Endometrium (tissue), 2 donors: ENCODE measurements around the gene FMN2.
"Not testable (repeated sequence)": the region's sequence is repeated elsewhere in the genome, so short reads cannot be mapped to it uniquely, and the experiment has no call there.

Experiments used
- FAIRE-seq: peaks from 2 replicates; lab custom pipeline; 2012; peaks lifted over from hg19 to GRCh38; lab: Jason Lieb, UNC
- donor health status: control.
- donor health status: control.

FMN2 gene

DNA sequence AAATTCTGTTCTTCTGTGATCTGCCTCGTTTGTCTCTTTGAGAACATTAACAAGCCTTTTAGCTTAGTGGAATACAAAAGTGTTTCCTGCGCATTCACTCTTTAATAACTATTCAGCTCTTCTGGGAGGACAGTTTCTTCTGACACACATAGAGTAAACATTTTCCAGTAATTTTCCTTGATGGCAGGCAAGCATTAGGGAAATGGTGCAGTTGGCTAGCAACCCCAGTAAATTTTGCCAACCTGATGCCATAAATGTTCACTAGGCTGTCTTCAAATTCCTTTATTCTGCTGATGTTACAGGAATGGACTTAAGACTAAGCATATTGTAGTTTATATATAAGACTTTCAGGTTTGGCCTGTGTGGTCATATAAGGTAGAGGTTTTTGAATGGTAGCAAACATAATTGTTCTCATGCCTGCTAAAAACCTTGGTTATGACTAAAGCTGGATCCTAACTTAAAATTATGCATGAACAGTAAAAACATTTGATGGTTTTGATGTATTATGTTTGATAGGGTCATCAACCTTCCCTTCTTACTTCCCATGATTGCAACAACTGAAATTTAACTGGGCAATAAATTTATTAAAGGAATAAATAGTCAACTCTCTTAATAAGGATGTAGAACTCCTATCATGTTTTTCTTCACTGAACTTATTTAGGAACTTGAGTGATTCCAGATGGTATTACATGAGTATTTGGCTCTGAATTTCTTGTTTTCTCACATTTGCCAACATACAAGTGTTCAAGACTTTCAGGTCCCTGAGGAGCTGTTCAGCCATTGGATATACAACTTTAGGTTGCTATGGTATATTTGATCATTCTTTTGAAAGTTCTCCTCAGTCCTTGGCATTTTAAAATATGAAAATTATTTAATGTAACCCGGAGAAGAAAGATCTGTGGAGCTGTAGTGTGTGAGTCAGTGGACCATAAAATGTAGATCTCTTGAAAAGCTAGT, 223.4 kb downstream of the FMN2 start:
- peak; percentile 79 for FAIRE-seq

DNA sequence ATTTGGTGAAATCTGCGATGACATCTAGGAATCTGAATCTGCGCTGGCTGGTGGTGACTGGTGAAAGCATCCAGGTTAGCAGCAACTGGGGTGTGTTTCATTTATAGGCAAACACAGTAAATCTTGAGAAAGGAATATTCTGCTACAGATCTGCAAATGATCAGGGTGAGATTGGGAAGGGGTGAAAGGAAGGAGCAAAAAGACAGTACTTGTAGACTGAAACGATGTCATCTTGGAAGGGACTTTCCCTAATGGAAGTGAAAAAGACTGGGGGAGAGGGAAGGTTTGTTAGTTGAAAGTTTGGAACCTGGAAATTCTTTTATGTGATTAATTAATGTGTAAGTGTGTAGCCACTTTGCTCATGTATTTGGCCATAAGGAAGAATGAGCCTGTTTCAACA, 228.3 kb downstream of the FMN2 start:
- FAIRE-seq = no peak

DNA sequence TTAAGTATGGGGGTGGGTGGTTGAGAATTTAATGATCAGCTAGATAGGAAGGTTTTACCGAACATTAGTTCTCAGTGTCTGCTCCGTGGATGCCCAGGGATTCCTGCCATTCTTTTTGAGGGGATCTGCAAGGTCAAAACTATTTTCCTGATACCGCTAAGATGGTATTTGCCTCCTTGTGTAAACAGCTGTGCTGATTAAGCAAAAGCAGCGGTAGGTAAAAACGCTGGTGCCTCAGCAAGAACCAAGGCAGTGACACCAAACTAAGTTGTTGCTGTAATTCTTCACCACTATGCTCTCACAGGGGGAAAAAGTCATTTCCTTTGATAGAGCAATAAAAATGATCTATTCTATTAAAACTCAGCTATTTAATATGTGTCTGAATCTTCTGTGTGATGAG, 229.0 kb downstream of the FMN2 start:
- FAIRE-seq = no peak

DNA sequence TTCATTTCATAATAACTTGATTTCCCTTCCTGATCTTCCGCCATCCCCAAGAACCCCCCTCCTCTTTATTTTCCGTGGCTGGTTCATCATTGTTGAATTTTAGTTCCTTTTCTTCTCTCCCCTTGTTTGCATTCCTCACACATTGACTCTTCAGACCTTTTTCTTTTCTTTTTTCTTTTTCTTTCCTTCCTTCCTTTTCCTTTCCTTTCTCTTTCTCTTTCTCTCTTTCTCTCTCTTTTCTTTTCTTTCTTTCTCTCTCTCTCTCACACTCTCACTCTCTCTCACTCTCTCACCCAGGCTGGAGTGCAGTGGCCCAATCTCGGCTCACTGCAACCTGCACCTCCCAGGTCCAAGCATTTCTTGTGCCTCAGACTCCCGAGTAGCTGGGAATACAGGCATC, 231.3 kb downstream of the FMN2 start:
- FAIRE-seq = no peak

DNA sequence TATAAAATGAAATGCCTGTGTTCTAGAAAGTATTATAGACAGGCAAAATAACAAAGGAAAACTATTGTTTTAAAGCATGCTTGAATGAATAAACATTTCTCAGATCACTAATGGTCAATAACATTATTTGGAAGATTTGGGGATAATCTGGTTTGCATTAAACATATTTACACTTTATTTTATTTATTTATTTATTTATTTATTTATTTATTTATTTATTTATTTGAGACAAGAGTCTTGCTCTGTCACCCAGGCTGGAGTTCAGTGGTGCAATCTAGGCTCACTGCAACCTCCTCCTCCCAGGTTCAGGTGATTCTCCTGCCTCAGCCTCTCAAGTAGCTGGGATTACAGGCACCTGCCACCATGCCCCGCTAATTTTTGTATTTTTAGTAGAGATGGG, 236.7 kb downstream of the FMN2 start:
- not testable (repeated sequence) for FAIRE-seq

DNA sequence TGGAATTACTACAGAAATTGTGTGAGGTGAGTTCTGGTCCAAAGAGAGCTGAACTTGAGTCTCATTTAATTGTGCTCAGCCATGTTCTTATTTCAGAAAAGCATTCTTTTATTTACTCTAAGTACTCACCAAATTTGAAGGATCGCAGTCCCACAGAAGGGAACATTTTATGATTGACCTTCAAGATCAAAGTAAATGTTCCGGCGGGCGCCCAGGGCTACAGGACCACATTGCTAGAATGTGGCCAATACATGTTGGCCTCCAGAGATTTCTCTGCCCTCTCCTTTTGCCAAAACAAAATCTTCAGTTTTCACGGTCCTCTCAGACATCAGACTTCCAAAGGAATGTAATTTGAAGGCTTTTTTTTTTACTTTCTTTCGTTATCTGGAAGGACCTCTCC, 237.8 kb downstream of the FMN2 start:
- peak; percentile 46 for FAIRE-seq

DNA sequence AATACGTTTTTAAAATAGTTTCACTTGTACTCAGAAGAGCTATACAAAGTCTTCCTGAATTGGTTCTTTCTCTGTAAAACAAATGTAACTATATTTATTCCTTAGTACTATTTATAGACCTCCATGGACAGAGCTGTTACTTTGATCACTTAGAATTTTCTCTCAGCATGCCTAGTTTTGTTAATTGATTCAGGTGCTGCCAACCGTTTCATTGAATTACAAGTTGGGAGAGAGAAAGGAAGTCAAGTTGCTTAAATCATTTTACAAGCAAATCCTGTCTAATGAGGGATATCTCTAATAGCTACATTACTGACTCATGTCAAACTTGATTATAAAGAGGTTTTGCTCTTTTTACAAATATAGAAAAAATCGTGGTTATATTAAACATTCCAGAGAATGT, 241.0 kb downstream of the FMN2 start:
- FAIRE-seq = peak; percentile 18

DNA sequence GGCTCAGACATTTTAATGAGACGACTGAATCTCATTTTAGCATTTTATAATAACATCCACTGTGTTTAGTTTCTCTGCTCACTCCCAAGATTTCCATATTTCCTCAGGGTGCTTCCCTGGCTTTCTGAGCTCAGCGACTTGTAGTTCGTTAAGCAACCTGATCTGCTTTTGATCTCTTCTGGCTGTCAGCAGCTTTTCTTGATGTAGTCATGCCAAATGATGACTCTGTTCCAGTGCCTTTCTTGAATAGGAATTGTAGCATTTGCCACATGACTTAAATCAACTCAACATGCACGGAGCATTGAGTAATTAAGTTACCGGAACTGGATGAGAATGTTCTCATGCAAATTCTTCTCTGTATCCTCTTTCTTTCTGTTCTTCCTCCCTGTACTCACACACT, 246.1 kb downstream of the FMN2 start:
- FAIRE-seq = no peak

DNA sequence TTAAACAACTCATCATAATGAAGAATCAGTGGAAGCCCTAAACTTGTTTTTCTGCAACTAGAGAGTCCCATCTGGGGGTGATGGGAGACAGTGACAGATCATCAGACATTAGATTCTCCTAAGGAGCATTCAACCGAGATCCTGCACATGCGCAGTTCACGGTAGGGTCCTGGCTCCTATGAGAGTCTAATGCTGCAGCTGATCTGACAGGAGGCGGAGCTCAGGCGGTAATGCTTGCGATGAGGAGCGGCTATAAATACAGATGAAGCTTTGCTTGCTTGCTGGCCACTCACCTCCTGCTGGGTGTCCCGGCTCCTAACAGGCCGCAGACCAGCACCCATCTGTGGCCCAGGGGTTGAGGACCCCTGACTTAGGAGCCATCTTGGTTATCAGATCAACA, 247.2 kb downstream of the FMN2 start:
- no peak for FAIRE-seq

DNA sequence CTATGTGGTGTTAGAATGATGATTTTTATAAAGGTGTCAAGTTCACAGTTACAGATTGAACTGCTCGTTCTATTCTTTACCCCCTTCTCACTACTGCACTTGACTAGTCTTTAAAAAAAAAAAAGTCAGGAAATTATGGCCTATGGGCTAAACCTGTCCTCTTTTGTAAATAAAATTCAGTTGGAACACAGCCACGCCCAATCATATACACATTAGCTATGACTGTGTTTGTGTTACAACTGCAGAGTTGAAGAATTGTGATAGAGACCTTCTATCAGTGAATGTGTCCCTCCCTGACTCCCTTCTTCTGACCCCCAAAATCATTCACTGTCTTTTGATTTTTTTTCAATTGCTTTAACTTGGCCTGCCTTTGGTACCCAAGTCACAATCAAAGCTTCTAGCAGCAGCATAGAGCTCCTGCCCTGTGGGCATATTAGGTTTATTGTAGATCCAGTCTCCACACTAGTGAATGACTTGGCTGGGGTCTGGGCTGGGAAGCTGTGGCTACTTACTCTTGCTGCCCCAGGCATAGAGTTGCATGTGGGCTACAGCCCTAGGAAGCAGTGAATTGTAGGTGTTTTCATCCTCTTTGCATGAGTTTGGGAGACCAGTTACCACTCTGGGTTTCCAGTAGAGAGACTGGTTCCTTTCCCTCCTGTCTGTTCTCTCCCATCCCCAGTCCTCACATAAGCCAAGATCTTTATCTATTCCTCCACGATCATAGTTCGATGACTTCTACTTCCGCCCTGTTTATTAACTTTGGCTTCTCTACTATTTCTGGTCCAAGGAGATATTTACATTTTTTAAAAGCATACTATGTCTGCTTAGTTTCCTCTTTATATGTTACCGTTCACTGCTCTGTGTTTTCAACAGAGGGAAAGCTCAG, 249.9 kb downstream of the FMN2 start:
- peak; percentile 50 for FAIRE-seq

DNA sequence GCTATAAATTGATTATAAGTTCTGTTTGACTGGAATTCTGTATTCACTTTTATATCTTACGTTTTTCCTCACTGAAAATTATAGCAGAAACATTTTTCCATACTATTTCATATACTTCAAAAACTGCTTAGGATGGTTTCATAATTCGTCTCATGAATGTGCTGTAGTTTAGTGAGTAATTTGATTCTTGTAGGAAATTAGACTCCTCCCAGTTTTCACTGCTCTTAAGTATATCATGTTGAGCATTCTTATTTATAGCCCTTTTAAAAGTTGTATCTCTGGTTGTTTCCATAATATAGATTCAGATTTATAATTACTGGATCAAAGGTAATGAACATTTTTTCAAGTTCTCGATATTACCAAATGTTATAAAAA, 250.6 kb downstream of the FMN2 start:
- FAIRE-seq = peak; percentile 82

DNA sequence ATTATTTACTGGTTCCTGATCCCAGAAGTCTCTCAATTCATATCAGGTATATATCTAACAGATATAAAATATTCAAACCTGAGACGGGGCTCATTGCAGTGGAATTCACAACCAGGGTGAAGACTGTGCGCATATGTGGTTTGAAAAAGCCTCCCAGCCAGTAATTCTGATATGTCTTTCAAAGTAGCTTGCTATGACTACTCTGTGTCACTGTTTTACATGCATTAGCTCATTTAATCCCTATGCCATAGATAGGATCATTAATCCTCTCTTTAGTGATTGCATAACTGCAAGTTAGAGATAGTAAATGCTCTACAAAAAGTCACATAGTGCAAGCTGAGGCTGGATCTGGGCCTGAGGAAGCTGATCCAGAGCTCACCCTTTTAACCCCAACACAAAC, 251.4 kb downstream of the FMN2 start:
- no peak for FAIRE-seq

DNA sequence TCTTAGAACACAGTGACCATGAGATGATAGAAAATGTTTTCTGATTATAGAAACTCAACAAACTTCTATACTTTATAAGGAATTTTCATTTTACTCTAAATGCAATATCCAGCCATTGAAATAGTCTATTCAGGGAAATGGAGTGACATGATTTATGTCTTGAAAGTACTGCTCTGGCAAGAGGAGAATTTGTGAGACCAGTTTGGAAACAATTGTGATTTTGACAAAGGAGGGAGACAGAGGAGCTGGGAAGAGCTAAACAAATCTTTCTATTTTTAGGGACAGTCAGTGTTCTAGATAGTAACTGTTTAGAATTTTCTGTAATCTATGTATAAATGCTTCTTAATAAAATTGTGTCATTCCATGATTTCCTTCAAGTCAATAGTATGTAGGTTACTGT, 252.3 kb downstream of the FMN2 start:
- FAIRE-seq = no peak

DNA sequence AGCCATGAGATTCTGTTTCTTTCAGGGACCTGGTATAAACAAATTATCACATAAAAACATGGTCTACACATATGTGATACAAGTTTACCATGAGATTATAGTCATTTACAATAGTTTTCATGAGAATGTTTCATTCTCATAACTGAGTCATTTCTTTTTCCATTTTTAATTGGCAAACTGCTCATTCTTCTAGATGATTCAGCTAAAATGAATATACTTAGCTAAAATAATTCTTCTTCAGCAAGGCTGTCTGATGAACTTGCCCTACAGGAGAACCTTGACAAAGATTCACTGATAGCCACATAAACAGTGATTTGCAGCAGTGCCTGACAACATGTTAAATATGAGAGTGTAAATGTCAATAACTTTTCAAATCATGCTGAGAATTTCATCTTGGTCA, 253.2 kb downstream of the FMN2 start:
- FAIRE-seq = no peak

DNA sequence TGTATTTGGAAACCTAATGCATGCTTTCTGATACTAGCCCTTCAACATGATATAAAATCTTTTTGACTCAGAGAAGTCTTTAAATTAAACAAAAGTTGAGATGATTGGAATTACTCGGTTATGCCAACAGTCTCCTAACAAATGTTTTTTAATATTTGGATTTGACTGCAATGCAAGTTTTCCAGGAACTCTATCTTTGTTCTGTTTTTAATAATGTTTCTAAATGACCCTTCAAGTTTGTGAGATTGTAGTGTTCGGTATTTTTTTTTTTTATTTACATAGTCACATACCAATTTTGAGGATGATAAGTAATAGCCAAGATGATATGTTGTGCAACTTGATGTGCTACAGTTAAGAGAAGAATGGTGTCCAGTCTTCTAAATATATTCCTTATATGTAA, 258.0 kb downstream of the FMN2 start:
- FAIRE-seq = no peak

DNA sequence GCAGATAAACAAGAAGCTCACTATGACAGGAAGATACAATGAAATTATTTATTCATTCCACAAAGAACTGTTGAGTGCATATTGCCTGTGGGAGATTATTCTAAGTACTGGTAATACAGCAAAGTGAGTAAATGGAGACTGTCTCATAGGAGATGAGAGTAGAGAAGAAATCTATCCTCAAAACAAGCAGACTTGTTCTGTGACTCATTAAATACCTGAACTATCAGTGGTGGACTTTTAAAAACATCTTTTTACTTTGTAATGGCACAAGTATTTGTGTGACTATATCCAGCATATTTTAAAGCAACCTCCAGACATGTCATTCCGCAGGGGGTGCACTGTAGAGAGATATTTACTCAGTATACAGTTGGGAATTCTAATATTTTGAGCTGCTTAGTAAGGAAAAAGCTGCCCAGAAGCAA, 259.2 kb downstream of the FMN2 start:
- FAIRE-seq = no peak

DNA sequence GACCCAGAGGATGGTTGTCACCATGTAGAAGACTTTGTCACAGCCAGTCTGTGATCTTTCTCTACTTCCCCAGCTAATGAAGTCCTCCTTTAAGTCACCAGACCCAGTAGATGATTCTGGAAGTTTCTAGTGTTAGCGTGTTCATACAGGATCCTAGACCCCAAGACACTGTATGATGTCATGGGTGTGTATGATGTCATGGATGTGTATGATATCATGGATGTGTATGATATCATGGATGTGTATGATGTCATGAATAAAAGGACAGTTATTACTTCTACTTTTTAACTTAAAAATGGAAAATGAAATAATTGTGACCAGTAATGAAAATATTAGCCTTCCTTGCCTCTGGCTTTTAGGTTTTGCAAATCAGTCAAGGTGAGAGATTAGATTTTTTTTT, 260.0 kb downstream of the FMN2 start:
- FAIRE-seq = no peak

DNA sequence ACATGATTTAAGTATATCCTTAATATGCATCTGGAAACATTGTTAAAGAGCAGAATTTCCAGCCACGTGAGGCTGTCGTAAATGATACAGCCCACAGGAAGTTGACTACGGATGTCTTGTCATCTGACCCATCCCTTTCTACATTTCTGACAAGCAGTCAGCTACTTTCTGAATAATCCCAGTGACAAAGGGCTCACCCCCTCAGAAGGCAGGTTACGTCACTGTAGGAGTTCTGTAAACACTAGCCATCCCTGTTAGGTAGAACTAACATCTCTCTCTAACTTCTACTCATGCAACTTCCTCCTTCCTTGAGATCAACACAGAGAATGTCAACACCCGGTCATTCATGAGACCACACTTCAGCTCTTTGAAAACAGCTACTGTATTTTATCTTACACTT, 261.1 kb downstream of the FMN2 start:
- FAIRE-seq = no peak

DNA sequence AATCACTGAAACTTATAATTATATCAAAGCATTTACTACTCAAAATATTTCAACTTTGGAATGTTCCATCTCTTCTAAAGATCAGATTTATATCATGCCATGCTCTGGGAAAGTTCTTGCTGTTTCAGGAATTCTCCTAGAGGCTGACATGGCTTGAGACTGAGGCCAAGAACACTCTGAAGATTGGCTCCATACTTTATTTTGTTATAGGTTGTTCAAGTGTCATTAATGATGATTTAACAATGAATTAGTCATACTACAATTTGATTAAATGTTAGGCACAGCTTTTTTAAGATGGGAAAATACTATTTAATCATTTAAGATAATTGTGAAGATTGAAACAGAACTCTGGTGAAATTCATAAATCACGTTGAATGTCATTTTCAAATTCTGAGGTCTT, 264.9 kb downstream of the FMN2 start:
- FAIRE-seq = no peak

DNA sequence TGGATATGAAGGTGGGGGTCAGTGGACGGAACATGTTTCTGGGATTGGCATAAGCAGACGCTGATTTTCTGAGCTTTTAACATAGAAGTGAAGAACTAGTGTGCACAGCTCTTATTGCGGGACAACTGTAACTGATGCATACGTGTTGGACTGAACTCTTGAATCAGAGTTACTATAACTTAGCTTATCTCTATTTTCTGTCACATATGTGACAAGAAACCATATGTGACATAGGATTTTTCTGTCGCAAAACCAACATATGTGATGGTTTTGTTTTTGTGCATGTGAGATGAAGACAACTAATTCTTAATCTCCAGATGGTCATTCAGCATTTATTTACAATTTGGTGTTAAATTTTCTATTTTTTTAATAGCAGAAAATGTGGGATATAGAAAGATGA, 270.4 kb downstream of the FMN2 start:
- no peak for FAIRE-seq

DNA sequence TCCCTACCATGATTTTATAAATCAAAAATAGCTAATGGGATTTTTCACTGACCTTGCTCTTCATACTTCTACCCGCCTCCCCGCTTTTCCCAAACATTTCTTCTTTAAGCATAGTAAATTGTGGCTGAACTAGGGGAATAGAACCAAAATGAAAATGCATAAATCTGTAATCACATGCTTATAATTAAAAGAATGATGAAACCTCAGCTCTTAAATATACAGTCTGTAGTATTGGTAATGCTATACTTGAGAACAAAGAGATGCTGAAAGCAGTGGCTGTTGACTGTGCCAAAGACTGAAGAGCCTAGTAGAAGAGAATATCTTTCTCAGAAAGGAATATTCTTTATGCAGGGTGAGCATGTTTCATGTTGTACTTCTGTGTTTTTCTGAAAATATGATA, 271.1 kb downstream of the FMN2 start:
- no peak for FAIRE-seq

DNA sequence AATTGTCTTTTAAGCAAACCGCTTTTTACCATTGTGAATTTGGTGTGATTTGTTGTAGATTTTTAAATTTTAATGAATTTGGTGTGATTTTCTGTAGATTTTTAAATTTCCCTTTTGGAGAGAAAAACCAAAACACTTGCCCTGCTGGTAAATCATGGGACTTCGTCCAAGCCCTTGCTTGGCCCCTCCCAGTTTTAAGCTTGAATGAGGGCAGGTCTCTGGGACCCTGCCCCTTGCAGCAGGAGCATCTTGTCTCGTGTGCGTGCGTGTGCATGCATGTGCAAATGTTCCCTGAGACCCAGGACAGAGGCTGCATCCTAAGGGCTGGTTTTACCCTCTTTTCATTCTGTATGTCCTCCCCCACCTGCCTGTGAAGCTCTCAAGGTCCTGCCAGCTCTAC, 271.6 kb downstream of the FMN2 start:
- FAIRE-seq = no peak

DNA sequence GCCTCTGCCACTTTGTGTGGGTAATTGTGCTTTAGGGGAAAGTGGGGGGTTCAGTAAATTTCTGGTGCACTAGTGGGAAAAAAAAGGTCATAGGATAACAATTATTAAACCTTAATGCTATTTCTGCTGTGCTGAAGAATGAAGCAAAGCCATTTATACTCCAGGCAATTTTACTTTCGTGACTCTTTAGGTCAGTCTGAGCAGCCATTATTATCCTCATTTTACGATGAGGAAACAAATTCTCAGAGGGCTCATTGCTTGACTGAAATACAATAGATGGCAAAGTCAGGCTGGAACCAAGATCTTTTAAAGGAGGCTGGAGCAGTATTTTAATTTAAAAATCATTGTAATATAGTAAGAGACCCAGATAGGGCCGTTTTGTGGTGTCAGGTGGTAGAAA, 272.2 kb downstream of the FMN2 start:
- FAIRE-seq = no peak
